Epithelial cell of esophagus (primary cell): ENCODE data around the gene TGFBR1.

Experiments used
- DNase-seq: peaks from one replicate; pipeline ENCODE4 v3.0.0; 2010; ENCODE audit warnings: low read depth
- H3K4me3 ChIP-seq: 2 replicates; pipeline ENCODE4 v1.5.1; 2011; ENCODE audit warnings: mild to moderate bottlenecking, low read length, control low read depth
- TF ChIP-seq, protein P1 (sequence below): IDR thresholded peaks from 2 replicates; pipeline ENCODE4 v1.5.1; 2011; ENCODE audit warnings: low read depth, mild to moderate bottlenecking, low read length, control low read depth, inconsistent platforms; ENCODE audit not compliant: insufficient read depth; ENCODE audit errors: missing control alignments

Gene TGFBR1

GRCh38 chr9:99071313-99072039 is 33.4 kb upstream of the TGFBR1 start:
- TF ChIP-seq, protein P1, sequence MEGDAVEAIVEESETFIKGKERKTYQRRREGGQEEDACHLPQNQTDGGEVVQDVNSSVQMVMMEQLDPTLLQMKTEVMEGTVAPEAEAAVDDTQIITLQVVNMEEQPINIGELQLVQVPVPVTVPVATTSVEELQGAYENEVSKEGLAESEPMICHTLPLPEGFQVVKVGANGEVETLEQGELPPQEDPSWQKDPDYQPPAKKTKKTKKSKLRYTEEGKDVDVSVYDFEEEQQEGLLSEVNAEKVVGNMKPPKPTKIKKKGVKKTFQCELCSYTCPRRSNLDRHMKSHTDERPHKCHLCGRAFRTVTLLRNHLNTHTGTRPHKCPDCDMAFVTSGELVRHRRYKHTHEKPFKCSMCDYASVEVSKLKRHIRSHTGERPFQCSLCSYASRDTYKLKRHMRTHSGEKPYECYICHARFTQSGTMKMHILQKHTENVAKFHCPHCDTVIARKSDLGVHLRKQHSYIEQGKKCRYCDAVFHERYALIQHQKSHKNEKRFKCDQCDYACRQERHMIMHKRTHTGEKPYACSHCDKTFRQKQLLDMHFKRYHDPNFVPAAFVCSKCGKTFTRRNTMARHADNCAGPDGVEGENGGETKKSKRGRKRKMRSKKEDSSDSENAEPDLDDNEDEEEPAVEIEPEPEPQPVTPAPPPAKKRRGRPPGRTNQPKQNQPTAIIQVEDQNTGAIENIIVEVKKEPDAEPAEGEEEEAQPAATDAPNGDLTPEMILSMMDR, result no peak
- DNase-seq, result no peak
- no peak overlapping the region for H3K4me3 ChIP-seq

DNA sequence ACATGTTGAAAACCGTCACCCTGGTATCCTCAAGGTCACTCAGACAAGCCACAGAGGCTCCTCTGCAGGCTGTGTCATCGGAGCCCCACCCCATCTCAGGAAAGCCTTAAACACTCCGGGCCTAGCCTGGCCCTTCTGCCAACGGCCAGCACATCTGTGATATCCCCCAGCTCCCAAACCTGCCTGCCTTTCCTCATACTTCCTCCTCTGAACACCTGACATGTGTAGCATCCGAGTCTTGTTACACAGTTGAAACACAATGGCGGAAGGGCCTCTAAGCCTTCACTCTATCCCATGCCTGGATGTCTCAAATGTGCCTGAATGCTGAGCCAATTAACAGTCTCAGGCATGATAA is 32.9 kb upstream of the TGFBR1 start:
- H3K4me3 ChIP-seq, result no peak overlapping the region
- TF ChIP-seq, protein P1, result no peak
- DNase-seq, result no peak

- DNase-seq, result no peak
- TF ChIP-seq, protein P1, result no peak
- no peak overlapping the region for H3K4me3 ChIP-seq
Measured at GRCh38 chr9:99073347-99073746, 31.6 kb upstream of the TGFBR1 start.

GRCh38 chr9:99073985-99074901 is 30.7 kb upstream of the TGFBR1 start:
- DNase-seq, result no peak
- H3K4me3 ChIP-seq, result no peak overlapping the region
- TF ChIP-seq, protein P1, result no peak

- no peak overlapping the region for H3K4me3 ChIP-seq
- no peak for DNase-seq
- TF ChIP-seq, protein P1, result no peak
Measured at GRCh38 chr9:99074902-99075245, 30.0 kb upstream of the TGFBR1 start.

DNA sequence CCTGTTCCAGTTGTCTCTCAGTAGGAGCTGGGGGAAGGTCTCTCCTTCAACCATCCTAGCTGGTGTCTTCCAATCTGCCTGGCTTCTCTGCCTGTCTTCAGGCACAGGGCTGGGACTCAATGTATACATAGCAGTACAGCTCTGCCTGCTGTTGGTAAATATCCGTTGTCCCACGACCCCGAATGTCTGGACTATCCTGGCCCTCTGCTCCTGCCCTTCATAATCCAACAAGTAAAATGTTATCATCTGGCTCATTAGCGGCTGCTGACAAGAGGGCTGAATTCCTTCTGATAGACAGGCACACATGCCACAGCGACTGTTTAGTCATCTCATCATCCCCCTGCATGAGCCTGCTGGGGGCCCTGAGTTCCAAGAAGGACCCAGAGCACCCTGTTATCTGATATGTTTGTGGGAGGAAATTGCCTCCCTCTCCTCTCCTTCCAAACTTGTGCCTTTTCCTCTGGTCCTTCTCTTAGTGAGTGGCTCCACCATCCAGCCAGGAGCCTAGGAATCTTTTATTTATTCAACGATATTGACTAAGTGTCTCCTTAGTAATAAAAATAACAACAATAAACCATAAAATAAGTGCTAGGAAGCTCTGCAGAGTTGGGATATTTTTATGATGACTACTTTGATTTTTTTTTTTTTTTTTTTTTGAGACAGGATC is 29.5 kb upstream of the TGFBR1 start:
- TF ChIP-seq, protein P1, result no peak
- no peak for DNase-seq
- no peak overlapping the region for H3K4me3 ChIP-seq
